ENCODE data around the gene INSIG2. TPM values are rescaled to one million over a fixed set of nuclear protein-coding genes. Genes with fewer than 3 reads are reported as not detected.

Gene INSIG2
- total and polyA plus RNA-seq, 2 experiments from 2014 or later = 8.1 to 15.1 TPM

DNA sequence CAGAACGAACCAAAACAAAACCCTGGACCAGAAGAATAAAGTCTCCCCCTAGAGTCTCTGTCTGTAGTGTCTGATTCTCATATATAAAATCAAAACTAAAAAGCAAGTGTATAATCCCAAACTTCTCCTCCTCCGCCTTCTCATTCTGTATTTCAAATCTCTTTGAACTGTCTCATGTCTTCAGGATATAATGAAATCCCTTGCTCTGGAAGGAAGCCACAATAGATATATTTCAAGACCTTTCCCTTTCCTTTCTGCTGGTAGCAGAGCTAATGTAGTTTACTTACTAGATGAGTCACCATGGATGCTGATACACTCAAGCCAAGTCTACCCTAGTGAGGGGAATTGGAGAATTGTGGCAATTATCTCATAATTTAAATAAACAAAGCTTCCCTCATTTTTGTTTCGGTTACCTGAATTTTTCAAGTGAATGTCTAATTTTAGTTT is 40.9 kb upstream of the INSIG2 start (continued):
- TF ChIP-seq, protein P1, sequence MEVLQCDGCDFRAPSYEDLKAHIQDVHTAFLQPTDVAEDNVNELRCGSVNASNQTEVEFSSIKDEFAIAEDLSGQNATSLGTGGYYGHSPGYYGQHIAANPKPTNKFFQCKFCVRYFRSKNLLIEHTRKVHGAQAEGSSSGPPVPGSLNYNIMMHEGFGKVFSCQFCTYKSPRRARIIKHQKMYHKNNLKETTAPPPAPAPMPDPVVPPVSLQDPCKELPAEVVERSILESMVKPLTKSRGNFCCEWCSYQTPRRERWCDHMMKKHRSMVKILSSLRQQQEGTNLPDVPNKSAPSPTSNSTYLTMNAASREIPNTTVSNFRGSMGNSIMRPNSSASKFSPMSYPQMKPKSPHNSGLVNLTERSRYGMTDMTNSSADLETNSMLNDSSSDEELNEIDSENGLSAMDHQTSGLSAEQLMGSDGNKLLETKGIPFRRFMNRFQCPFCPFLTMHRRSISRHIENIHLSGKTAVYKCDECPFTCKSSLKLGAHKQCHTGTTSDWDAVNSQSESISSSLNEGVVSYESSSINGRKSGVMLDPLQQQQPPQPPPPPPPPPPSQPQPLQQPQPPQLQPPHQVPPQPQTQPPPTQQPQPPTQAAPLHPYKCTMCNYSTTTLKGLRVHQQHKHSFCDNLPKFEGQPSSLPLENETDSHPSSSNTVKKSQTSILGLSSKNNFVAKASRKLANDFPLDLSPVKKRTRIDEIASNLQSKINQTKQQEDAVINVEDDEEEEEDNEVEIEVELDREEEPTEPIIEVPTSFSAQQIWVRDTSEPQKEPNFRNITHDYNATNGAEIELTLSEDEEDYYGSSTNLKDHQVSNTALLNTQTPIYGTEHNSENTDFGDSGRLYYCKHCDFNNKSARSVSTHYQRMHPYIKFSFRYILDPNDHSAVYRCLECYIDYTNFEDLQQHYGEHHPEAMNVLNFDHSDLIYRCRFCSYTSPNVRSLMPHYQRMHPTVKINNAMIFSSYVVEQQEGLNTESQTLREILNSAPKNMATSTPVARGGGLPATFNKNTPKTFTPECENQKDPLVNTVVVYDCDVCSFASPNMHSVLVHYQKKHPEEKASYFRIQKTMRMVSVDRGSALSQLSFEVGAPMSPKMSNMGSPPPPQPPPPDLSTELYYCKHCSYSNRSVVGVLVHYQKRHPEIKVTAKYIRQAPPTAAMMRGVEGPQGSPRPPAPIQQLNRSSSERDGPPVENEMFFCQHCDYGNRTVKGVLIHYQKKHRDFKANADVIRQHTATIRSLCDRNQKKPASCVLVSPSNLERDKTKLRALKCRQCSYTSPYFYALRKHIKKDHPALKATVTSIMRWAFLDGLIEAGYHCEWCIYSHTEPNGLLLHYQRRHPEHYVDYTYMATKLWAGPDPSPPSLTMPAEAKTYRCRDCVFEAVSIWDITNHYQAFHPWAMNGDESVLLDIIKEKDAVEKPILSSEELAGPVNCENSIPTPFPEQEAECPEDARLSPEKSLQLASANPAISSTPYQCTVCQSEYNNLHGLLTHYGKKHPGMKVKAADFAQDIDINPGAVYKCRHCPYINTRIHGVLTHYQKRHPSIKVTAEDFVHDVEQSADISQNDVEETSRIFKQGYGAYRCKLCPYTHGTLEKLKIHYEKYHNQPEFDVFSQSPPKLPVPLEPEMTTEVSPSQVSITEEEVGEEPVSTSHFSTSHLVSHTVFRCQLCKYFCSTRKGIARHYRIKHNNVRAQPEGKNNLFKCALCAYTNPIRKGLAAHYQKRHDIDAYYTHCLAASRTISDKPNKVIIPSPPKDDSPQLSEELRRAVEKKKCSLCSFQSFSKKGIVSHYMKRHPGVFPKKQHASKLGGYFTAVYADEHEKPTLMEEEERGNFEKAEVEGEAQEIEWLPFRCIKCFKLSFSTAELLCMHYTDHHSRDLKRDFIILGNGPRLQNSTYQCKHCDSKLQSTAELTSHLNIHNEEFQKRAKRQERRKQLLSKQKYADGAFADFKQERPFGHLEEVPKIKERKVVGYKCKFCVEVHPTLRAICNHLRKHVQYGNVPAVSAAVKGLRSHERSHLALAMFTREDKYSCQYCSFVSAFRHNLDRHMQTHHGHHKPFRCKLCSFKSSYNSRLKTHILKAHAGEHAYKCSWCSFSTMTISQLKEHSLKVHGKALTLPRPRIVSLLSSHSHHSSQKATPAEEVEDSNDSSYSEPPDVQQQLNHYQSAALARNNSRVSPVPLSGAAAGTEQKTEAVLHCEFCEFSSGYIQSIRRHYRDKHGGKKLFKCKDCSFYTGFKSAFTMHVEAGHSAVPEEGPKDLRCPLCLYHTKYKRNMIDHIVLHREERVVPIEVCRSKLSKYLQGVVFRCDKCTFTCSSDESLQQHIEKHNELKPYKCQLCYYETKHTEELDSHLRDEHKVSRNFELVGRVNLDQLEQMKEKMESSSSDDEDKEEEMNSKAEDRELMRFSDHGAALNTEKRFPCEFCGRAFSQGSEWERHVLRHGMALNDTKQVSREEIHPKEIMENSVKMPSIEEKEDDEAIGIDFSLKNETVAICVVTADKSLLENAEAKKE (CRISPR knock-in tag; IDR thresholded peaks at IDR 0.05) = no peak
- TF ChIP-seq, protein P2, sequence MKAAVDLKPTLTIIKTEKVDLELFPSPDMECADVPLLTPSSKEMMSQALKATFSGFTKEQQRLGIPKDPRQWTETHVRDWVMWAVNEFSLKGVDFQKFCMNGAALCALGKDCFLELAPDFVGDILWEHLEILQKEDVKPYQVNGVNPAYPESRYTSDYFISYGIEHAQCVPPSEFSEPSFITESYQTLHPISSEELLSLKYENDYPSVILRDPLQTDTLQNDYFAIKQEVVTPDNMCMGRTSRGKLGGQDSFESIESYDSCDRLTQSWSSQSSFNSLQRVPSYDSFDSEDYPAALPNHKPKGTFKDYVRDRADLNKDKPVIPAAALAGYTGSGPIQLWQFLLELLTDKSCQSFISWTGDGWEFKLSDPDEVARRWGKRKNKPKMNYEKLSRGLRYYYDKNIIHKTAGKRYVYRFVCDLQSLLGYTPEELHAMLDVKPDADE (IDR thresholded peaks at IDR 0.05) = no peak
- TF ChIP-seq ZNF114 (CRISPR knock-in tag; IDR thresholded peaks at IDR 0.05) (no peak), JUNB (IDR thresholded peaks at IDR 0.05; ENCODE audit: unreplicated experiment) (no peak)

- Histone ChIP-seq H4K20me1 (replicated peaks; ENCODE audit: insufficient read depth) (no peaks in the 10 kb centered on the region), H3K4me2 (no peak overlapping the region), H3K4me3 (no peak overlapping the region), H3K9me2 (ENCODE audit: insufficient read depth) (no peaks in the 10 kb centered on the region), H3K27ac (ENCODE audit: low read depth) (no peak overlapping the region), H3K79me2 (replicated peaks; ENCODE audit: insufficient read depth) (no peaks in the 10 kb centered on the region), H3F3A (replicated peaks; ENCODE audit: low read depth) (no peaks in the 10 kb centered on the region), H3K4me1 (ENCODE audit: insufficient read depth) (no peaks in the 10 kb centered on the region; the same call in 1 of the 2 replicates), H2AFZ (no peak overlapping the region), H3K36me3 (ENCODE audit: insufficient read depth) (no peaks in the 10 kb centered on the region), H3K27me3 (ENCODE audit: insufficient read depth) (no peaks in the 10 kb centered on the region)
- Mint-ChIP-seq H3K9me3 (no peaks in the 10 kb centered on the region), H3K4me1 (peaks cover 8% of the 10 kb centered on the region; the same call in 2 of the 3 replicates), H3K36me3 (ENCODE audit: low read depth) (no peaks in the 10 kb centered on the region), H3K27me3 (ENCODE audit: insufficient read depth, low read depth, poor library complexity) (no peaks in the 10 kb centered on the region), H3K27ac (no peak overlapping the region), H3K4me3 (no peak overlapping the region)
- ATAC-seq (no peak), DNase-seq (ENCODE audit: low spot score) (no peak)
- TF ChIP-seq ZNF114 (CRISPR knock-in tag; IDR thresholded peaks at IDR 0.05) (no peak), CREB1 (CRISPR knock-in tag; IDR thresholded peaks at IDR 0.05; ENCODE audit: low read depth) (no peak), EZH2phosphoT487 (IDR thresholded peaks at IDR 0.05; ENCODE audit: unreplicated experiment) (no peak), REST (IDR thresholded peaks at IDR 0.05; ENCODE audit: unreplicated experiment) (no peak), ZNF331 (CRISPR knock-in tag; IDR thresholded peaks at IDR 0.05; ENCODE audit: low read depth) (no peak), JUNB (IDR thresholded peaks at IDR 0.05; ENCODE audit: unreplicated experiment) (no peak)
Observed at GRCh38 chr2:118048401-118048800, 39.9 kb upstream of the INSIG2 start.

Data from GM23338 (cell line).